A673 (cell line): ENCODE results near the gene CD40.

Experiments
- EZH2 ChIP-seq: fragments of 200-600 bp; sonication (generic); IDR thresholded peaks from 2 replicates; pipeline ENCODE4 v1.6.1; 2017; ENCODE audit warnings: borderline replicate concordance, low read depth, mild to moderate bottlenecking, mixed read lengths, antibody characterized with exemption, low read length; ENCODE audit not compliant: poor library complexity, severe bottlenecking
- TF ChIP-seq, protein P1 (sequence below): fragments of 300-800, 200-600 bp; sonication (generic); conservative IDR thresholded peaks from 2 replicates; pipeline ENCODE4 v1.5.1; 2017; ENCODE audit warnings: low read depth, mild to moderate bottlenecking, antibody characterized with exemption, low read length, moderate library complexity, mixed read lengths

- TF ChIP-seq, protein P1, sequence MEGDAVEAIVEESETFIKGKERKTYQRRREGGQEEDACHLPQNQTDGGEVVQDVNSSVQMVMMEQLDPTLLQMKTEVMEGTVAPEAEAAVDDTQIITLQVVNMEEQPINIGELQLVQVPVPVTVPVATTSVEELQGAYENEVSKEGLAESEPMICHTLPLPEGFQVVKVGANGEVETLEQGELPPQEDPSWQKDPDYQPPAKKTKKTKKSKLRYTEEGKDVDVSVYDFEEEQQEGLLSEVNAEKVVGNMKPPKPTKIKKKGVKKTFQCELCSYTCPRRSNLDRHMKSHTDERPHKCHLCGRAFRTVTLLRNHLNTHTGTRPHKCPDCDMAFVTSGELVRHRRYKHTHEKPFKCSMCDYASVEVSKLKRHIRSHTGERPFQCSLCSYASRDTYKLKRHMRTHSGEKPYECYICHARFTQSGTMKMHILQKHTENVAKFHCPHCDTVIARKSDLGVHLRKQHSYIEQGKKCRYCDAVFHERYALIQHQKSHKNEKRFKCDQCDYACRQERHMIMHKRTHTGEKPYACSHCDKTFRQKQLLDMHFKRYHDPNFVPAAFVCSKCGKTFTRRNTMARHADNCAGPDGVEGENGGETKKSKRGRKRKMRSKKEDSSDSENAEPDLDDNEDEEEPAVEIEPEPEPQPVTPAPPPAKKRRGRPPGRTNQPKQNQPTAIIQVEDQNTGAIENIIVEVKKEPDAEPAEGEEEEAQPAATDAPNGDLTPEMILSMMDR: peak; percentile 92
- TF ChIP-seq EZH2: no peak
Observed at GRCh38 chr20:46132705-46133120, 14.6 kb downstream of the CD40 start.
